SK-N-SH (cell line): ENCODE data around the gene TDO2. TPM values are rescaled to one million over a fixed set of nuclear protein-coding genes. Genes with fewer than 3 reads are reported as not detected.

Experiments
- CTCF ChIA-PET: fragments of 300-600, 350-600 bp; formaldehyde crosslinking; extraction: SDS; loops from one replicate; lab custom pipeline; 2021; lab: Yijun Ruan, JAX
- POLR2A ChIA-PET: fragments of 350-600 bp; sonication (Branson Sonifier 250); formaldehyde crosslinking; extraction: SDS; loops from one replicate; lab custom pipeline; 2020; ENCODE audit warnings: antibody characterized with exemption, inconsistent platforms; lab: Yijun Ruan, JAX
- DNase-seq: peaks from one replicate; pipeline ENCODE4 v3.0.0; 2012
- H2AFZ ChIP-seq: fragments of 200-600 bp; sonication (generic); 2 replicates; pipeline ENCODE4 v1.8.1; 2016; ENCODE audit warnings: antibody characterized with exemption, mild to moderate bottlenecking, low read depth
- H3F3A ChIP-seq: fragments of 200-600 bp; sonication (generic); replicated peaks from 2 replicates; pipeline ENCODE3; 2016; ENCODE audit warnings: antibody characterized with exemption, mild to moderate bottlenecking; ENCODE audit not compliant: insufficient read depth
- H3K27ac ChIP-seq, 2 experiments: fragments of 200-500 bp in 1 of 2; fragments of 200-600 bp in 1 of 2; sonication (Bioruptor generic) in 1 of 2; sonication (generic), shearing (Covaris generic) in 1 of 2; 2 replicates each; pipeline versions ENCODE4 v1.5.1 to v1.6.1; 2014 to 2016; ENCODE audit warnings: low read depth in 2 of 2, inconsistent platforms in 1 of 2, low read length in 1 of 2, mild to moderate bottlenecking in 1 of 2, mixed read lengths in 1 of 2
- H3K27me3 ChIP-seq: fragments of 200-600 bp; sonication (generic), shearing (Covaris generic); 2 replicates; pipeline ENCODE4 v1.6.1; 2016; ENCODE audit warnings: mixed run types; ENCODE audit not compliant: insufficient read depth
- H3K36me3 ChIP-seq, 2 experiments: fragments of 200-500 bp in 1 of 2; fragments of 200-600 bp in 1 of 2; sonication (Bioruptor generic) in 1 of 2; sonication (generic) in 1 of 2; replicated peaks in 1 of 2; 2 replicates each; pipeline versions ENCODE3 to v1.5.1; 2014 to 2016; ENCODE audit warnings: low read length in 1 of 2, mild to moderate bottlenecking in 1 of 2; ENCODE audit not compliant: insufficient read depth in 2 of 2, control insufficient read depth in 1 of 2
- H3K4me1 ChIP-seq, 2 experiments: fragments of 200-500 bp in 1 of 2; fragments of 200-600 bp in 1 of 2; sonication (Bioruptor generic) in 1 of 2; sonication (generic), shearing (Covaris generic) in 1 of 2; 2 replicates each; pipeline versions ENCODE4 v1.5.1 to v1.6.1; 2014 to 2016; ENCODE audit warnings: low read depth in 1 of 2, low read length in 1 of 2, mixed run types in 1 of 2; ENCODE audit not compliant: insufficient read depth in 2 of 2, control insufficient read depth in 1 of 2
- H3K4me2 ChIP-seq: fragments of 200-600 bp; sonication (generic), shearing (Covaris generic); 2 replicates; pipeline ENCODE4 v1.6.1; 2017; ENCODE audit warnings: mixed run types
- H3K4me3 ChIP-seq, 2 experiments: fragments of 200-500 bp in 1 of 2; fragments of 200-600 bp in 1 of 2; sonication (Bioruptor generic) in 1 of 2; sonication (generic), shearing (Covaris generic) in 1 of 2; 2 replicates each; pipeline versions ENCODE4 v1.5.1 to v1.8.1; 2014 to 2016; ENCODE audit warnings: low read depth in 2 of 2, inconsistent platforms in 1 of 2, low read length in 1 of 2, mild to moderate bottlenecking in 1 of 2, mixed read lengths in 1 of 2, moderate library complexity in 1 of 2
- H3K79me2 ChIP-seq: fragments of 200-600 bp; sonication (generic); 2 replicates; pipeline ENCODE4 v1.8.1; 2017; ENCODE audit warnings: mild to moderate bottlenecking; ENCODE audit not compliant: insufficient read depth
- H3K9ac ChIP-seq: fragments of 200-600 bp; sonication (generic); 2 replicates; pipeline ENCODE4 v1.6.1; 2017; ENCODE audit warnings: mixed run types
- H3K9me2 ChIP-seq: fragments of 200-600 bp; sonication (generic); 2 replicates; pipeline ENCODE4 v1.6.1; 2017; ENCODE audit warnings: mixed run types
- H3K9me3 ChIP-seq: fragments of 200-600 bp; sonication (generic); 2 replicates; pipeline ENCODE4 v1.6.1; 2017; ENCODE audit warnings: mixed run types, mild to moderate bottlenecking, moderate library complexity
- H4K20me1 ChIP-seq: fragments of 200-600 bp; sonication (generic); 2 replicates; pipeline ENCODE4 v1.6.1; 2017; ENCODE audit warnings: mild to moderate bottlenecking, mixed run types; ENCODE audit not compliant: insufficient read depth
- CHD2 ChIP-seq: fragments of 150-350 bp; IDR thresholded peaks from 2 replicates; pipeline ENCODE4 v1.6.1; 2018; ENCODE audit warnings: low read length; ENCODE audit not compliant: partially characterized antibody
- GABPA ChIP-seq: IDR thresholded peaks from 2 replicates; pipeline ENCODE4 v1.4.0; 2012; ENCODE audit warnings: low read depth, mild to moderate bottlenecking
- GATA2 ChIP-seq: sonication (generic); formaldehyde crosslinking; IDR thresholded peaks from 2 replicates; pipeline ENCODE4 v1.5.0; 2020; ENCODE audit warnings: mild to moderate bottlenecking, missing genetic modification reagents
- JUND ChIP-seq: IDR thresholded peaks from 2 replicates; pipeline ENCODE4 v1.4.0; 2012
- MAX ChIP-seq: IDR thresholded peaks from 2 replicates; pipeline ENCODE4 v1.4.0; 2012; ENCODE audit warnings: low read depth
- RAD21 ChIP-seq: IDR thresholded peaks from 2 replicates; pipeline ENCODE4 v1.6.1; 2012; ENCODE audit warnings: mild to moderate bottlenecking, low read length
- RCOR1 ChIP-seq: fragments of 150-350 bp; IDR thresholded peaks from 2 replicates; pipeline ENCODE4 v1.6.1; 2017; ENCODE audit warnings: antibody characterized with exemption, low read length
- REST ChIP-seq: IDR thresholded peaks from 2 replicates; pipeline ENCODE4 v1.6.1; 2012; ENCODE audit warnings: mild to moderate bottlenecking, low read depth, low read length, moderate library complexity
- RXRA ChIP-seq: IDR thresholded peaks from 2 replicates; pipeline ENCODE4 v1.4.0; 2012; ENCODE audit warnings: low read depth, mild to moderate bottlenecking, borderline replicate concordance
- SIN3A ChIP-seq: IDR thresholded peaks from 2 replicates; pipeline ENCODE4 v1.6.1; 2012; ENCODE audit warnings: low read depth, mild to moderate bottlenecking, low read length, moderate library complexity, borderline replicate concordance
- TAF1 ChIP-seq: IDR thresholded peaks from 2 replicates; pipeline ENCODE4 v1.6.1; 2012; ENCODE audit warnings: low read depth, mild to moderate bottlenecking, low read length, moderate library complexity, borderline replicate concordance
- TCF12 ChIP-seq: IDR thresholded peaks from 2 replicates; pipeline ENCODE4 v1.4.0; 2012
- TEAD4 ChIP-seq: IDR thresholded peaks from 2 replicates; pipeline ENCODE4 v1.4.0; 2012; ENCODE audit warnings: mild to moderate bottlenecking, borderline replicate concordance; ENCODE audit not compliant: insufficient read depth
- YY1 ChIP-seq: IDR thresholded peaks from 2 replicates; pipeline ENCODE4 v1.4.0; 2012; ENCODE audit warnings: low read depth, mild to moderate bottlenecking
- WGBS: methylation state at CpG from one replicate; pipeline ENCODE4 v1.1.6; 2017; ENCODE audit warnings: low lambda C conversion rate; 5-methylcytosine and 5-hydroxymethylcytosine counted together
- polyA plus RNA-seq, 3 experiments: library from polyadenylated mRNA; depleted of rRNA; stranded (reverse); fragments of >200 nt; gene quantifications; 2 replicates each; pipeline ENCODE4 v1.2.3, GENCODE V29; 2012
- TF ChIP-seq, protein P1 (sequence below): fragments of 150-350 bp; IDR thresholded peaks from 2 replicates; pipeline ENCODE4 v1.6.1; 2016; ENCODE audit warnings: mild to moderate bottlenecking, low read depth, low read length
- TF ChIP-seq, protein P2 (sequence below): IDR thresholded peaks from 2 replicates; pipeline ENCODE4 v1.4.0; 2012; ENCODE audit warnings: low read depth, borderline replicate concordance

The TDO2 gene
- polyA plus RNA-seq, 1 of the 3 experiments (the other 2 are of a cell fraction) = not detected

DNA sequence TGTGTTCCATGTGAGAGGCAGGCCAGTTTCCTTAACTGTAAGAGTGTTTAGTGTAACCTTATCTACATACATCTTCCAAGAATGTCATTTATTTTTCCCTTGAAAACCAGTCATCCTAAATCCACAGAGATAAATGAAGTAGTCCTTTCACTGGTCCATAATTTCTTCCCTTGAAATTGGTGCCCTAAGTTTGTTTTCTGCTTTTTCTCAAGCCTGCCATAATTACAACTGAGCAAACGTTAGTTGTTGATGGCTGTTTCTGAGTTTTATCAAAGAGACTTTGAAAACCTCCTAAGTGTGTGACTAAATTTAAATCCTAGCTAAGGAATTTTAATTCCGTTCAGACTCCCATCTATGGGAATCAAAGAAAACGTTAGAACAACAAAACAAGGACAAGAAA, 3.6 kb upstream of the TDO2 start:
- no peaks in the 10 kb centered on the region for H3K9me3 ChIP-seq
- DNase-seq = no peak
- H3K9me2 ChIP-seq = no peaks in the 10 kb centered on the region
- POLR2A ChIA-PET = no interaction called here
- CTCF ChIA-PET = no interaction called here
- no peak overlapping the region for H3K27ac ChIP-seq
- H4K20me1 ChIP-seq = no peaks in the 10 kb centered on the region
- TF ChIP-seq, protein P1, sequence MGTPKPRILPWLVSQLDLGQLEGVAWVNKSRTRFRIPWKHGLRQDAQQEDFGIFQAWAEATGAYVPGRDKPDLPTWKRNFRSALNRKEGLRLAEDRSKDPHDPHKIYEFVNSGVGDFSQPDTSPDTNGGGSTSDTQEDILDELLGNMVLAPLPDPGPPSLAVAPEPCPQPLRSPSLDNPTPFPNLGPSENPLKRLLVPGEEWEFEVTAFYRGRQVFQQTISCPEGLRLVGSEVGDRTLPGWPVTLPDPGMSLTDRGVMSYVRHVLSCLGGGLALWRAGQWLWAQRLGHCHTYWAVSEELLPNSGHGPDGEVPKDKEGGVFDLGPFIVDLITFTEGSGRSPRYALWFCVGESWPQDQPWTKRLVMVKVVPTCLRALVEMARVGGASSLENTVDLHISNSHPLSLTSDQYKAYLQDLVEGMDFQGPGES = no peak
- TF ChIP-seq JUND = no peak
- TF ChIP-seq RCOR1 = no peak
- TF ChIP-seq MAX = no peak
- no peak for TF ChIP-seq TCF12
- TF ChIP-seq GABPA = no peak
- no peak for TF ChIP-seq REST
- TF ChIP-seq RAD21 = no peak
- TF ChIP-seq RXRA = no peak
- TF ChIP-seq, protein P2, sequence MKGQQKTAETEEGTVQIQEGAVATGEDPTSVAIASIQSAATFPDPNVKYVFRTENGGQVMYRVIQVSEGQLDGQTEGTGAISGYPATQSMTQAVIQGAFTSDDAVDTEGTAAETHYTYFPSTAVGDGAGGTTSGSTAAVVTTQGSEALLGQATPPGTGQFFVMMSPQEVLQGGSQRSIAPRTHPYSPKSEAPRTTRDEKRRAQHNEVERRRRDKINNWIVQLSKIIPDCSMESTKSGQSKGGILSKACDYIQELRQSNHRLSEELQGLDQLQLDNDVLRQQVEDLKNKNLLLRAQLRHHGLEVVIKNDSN = no peak
- no peak for TF ChIP-seq CHD2
- TF ChIP-seq GATA2 (CRISPR knock-in tag) = no peak
- no peak for TF ChIP-seq TAF1
- no peak for TF ChIP-seq TEAD4
- no peak for TF ChIP-seq YY1
- no peak for TF ChIP-seq SIN3A
- H3K4me2 ChIP-seq = no peak overlapping the region
- 20% methylated on average over 3 of the region's 3 CpGs for WGBS
- no peaks in the 10 kb centered on the region for H3K36me3 ChIP-seq
- no peaks in the 10 kb centered on the region for H3K79me2 ChIP-seq
- H3F3A ChIP-seq = no peaks in the 10 kb centered on the region
- no peak overlapping the region for H3K9ac ChIP-seq
- no peaks in the 10 kb centered on the region for H3K27me3 ChIP-seq
- no peak overlapping the region for H3K4me3 ChIP-seq
- no peak overlapping the region for H2AFZ ChIP-seq
- no peaks in the 10 kb centered on the region for H3K4me1 ChIP-seq
